Measurements from ENCODE around the gene CARD9.

Gene CARD9

DNA sequence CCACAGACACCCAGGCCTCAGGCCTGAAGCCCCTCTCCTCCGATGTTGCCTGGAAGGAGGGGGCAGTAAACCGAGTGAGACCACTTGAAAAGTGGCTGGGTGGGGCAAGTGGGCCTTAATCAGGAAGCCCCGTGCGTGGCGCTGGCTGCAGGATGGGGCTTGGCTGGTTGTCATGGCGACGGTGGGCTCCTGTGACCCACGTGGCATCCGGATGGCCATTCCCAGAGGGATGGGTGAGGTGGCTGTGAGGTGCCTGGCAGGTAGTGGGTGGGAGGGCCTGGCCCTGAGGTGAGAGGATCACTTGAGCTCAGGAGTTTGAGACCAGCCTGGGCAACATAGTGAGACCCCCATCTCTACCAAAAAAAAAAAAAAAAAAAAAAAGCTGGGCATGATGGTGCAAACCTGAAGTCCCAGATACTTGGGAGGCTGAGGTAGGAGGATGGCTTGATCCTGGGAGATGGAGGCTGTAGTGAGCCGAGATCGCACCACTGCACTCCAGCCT lies 40.9 kb downstream of the CARD9 start:
- in situ Hi-C loops (cut with HindIII; ENCODE audit: low pct_ligation_motif_present, low pct_unique_long_range_greater_than_20kb, low sequenced_read_pairs): no loop called here

DNA sequence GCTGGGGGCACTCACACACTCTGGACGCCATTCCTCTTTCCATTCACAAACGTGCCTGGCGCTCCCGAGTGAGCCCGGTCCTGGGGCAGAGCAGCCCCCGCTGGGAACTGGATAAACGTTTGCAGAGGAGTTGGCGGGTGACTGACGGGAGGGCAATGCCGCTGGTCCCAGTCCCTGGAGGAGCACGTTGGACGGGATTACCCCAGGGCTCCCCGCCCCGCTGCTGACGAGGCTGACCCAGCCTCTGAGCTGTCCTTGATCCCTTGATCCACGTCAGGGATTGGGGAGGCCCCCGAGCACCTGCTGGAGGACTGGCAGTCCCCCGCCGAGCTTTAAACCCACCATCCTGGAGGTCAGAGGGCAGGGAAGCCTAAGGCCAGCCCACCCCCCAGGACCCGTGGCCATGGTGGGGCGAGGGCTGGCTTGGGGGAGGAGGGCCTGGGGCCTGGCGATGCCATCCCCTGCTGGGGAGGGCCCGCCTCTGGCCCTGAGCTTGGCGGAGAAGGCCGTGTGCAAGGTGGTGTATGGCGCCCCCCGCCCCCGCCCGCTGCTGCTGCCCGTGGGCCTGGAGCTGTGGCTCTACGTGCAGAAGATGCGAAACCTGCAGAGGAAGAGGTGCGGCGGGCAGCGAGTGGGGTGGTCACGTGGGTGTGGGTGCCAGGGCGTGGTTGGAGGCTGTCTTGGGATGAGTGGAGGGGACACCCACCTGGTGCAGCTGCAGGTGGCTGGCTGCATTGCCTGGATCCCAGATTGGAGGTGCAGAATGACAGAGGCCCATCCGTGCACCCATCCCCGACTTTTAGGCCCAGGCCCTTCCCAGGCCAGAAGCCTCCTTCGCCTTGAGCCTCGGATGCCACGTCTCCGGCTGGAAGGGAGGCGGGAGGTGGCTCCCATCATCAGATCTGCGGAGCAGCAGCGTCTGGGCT lies 41.6 kb downstream of the CARD9 start:
- in situ Hi-C loops (cut with HindIII; ENCODE audit: low pct_ligation_motif_present, low pct_unique_long_range_greater_than_20kb, low sequenced_read_pairs): no loop called here
- DNase-seq: no peak

More for the DNA sequence above, 40.9 kb downstream of the CARD9 start:
- DNase-seq: no peak

DNA sequence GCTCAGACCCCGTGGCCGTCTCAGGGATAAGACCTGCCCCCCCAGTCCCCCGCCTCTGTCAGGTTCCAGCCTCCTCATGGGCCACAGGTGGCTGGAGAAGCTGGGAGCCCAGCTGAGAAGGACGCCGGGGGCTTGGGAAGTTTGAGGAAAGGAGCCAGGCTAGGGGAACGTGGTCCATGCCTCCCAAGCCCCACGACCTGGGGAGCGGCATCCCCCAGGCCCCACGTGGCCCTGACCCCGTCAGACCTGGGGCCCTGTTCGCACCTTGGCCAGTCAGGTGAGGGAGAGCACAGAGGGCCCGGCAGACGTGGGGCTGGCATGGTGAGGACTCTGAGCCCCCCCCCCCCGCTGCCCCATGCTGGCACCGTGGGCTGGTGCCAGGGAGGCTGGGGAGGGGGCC lies 42.4 kb downstream of the CARD9 start:
- in situ Hi-C loops (cut with HindIII; ENCODE audit: low pct_ligation_motif_present, low pct_unique_long_range_greater_than_20kb, low sequenced_read_pairs): no loop called here
- DNase-seq: no peak

DNA sequence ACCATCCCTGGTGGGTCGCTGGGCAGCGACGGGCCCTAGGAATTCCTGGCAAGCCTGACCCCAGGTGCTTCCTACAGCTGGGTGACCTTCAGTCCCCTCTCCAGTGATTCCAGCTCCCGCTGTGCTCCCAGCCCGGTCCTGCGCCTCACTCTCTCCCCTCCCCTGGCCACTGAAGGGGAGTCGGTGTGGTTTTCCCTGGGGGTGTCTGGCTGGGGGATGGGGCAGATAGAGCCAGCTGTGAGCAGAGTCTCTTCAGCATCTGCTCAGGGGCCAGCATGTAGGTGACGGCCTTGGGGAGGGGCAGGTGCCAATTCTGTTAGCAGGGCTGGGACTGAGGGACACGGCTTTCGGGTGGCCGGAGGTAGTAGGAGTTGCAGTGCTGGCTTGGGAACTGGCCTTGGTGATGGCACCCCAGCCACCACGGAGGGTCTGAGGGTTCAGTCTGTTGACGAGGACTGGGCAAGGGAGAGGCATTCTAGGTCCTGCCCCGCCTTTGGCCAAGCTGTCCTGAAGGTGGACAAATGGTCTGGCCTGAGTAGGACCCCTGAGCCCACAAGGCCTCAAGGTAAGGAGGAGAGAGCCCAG lies 43.0 kb downstream of the CARD9 start:
- in situ Hi-C loops (cut with HindIII; ENCODE audit: low pct_ligation_motif_present, low pct_unique_long_range_greater_than_20kb, low sequenced_read_pairs): no loop called here
- DNase-seq: no peak

DNA sequence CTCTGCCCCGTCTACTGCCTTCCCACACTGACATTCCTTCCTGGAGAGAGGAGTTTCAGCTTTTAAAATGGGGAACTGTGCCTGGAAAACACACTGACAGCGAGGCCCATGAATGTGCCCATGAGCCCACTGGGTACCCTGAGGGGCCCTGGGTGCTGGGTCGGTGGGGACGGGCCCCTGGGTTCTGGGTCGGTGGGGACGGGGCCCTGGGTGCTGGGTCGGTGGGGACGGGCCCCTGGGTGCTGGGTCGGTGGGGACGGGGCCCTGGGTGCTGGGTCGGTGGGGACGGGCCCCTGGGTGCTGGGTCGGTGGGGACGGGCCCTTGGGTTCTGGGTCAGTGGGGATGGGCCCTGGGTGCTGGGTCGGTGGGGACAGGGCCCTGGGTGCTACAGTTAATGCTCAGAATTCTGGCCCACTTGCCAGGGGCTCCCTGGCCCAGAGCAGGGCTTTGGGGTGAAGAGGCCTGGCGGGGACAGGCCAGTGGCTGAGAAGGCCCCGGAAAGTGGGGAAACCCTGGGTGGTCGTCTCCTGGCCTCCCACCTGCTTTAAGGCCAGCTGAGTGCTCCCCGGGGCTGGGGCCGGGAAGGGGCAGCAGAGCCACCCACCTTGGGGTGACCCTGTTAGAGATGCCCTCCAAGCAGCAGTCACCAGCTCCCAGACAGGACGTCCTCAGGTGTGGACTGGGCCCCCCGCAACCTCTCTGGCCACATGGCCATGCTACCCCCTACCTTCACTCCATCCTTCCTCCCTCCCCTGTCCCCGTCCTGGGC lies 43.6 kb downstream of the CARD9 start:
- no peak for DNase-seq
- in situ Hi-C loops (cut with HindIII; ENCODE audit: low pct_ligation_motif_present, low pct_unique_long_range_greater_than_20kb, low sequenced_read_pairs): no loop called here

DNA sequence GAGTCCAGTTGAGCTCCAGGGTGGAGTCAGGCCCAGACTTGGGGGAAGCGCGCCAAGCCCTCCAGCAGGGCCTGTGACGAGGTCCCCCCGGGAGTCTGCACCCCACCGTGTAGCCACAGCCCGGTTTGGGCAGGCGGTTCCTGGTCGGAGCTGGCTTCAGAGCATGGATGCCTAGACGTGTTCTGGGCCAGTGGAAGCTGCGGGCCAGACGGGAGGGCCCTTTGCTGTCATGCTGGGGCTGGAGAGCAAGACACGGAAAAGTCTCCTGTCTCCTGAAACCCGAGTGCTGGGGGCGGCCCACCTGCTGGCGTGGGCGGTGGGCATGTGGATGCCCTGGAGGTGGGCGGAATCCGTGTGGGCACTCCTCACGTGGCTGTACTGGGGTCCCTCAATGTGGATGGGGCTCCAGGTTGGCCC lies 44.2 kb downstream of the CARD9 start:
- in situ Hi-C loops (cut with HindIII; ENCODE audit: low pct_ligation_motif_present, low pct_unique_long_range_greater_than_20kb, low sequenced_read_pairs): no loop called here
- no peak for DNase-seq

DNA sequence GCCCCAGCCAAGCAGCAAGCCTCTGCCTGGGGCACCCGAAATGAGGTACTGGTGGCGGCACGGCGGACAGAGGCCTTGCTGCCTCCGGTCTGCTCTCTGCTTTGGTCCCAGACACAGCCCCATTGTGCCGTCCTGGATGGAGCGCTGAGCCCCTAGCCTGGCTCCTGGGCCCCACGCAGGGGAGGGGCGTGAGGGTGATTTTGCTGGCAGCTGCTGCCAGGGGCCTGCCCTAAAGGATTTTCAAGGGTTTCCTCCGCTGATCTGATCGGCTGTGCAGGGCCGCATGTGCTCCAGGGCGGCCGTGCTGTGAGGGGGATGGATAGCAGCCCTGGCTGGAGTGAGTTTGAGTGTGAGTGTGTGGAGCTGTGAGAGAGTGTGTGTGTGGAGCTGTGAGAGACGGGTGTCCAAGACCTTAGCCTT lies 44.8 kb downstream of the CARD9 start:
- DNase-seq: no peak
- in situ Hi-C loops (cut with HindIII; ENCODE audit: low pct_ligation_motif_present, low pct_unique_long_range_greater_than_20kb, low sequenced_read_pairs): no loop called here

DNA sequence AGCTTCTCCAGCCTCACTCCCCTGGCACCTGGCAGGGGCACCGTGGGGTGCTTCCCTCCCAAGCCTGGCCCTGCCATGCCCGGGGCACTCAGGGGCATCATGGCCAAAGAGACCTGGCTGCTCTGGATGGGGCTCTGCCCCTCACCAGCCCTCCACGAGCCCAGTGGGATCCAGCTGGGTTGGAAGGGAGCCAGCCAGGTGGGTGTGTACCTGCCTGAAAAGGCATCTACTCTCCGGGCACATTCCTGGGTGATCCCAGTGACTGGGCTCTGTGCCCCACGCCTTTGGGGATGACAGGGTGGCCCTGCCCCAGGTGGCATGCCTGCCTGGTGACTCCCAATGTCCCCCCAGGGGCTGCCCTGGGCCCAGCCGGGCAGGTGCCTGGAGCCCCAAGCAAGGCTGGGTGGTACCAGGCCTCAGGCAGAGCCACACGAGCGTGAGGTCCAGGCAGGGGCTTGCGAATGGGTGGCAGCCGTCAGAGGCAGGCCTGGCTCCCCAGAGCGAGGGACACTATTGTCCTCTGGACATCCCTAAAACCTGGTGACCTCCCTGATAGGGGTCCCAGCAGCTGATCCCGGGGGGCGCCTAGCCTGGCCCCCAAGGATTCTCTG lies 45.4 kb downstream of the CARD9 start:
- in situ Hi-C loops (cut with HindIII; ENCODE audit: low pct_ligation_motif_present, low pct_unique_long_range_greater_than_20kb, low sequenced_read_pairs): no loop called here
- no peak for DNase-seq

DNA sequence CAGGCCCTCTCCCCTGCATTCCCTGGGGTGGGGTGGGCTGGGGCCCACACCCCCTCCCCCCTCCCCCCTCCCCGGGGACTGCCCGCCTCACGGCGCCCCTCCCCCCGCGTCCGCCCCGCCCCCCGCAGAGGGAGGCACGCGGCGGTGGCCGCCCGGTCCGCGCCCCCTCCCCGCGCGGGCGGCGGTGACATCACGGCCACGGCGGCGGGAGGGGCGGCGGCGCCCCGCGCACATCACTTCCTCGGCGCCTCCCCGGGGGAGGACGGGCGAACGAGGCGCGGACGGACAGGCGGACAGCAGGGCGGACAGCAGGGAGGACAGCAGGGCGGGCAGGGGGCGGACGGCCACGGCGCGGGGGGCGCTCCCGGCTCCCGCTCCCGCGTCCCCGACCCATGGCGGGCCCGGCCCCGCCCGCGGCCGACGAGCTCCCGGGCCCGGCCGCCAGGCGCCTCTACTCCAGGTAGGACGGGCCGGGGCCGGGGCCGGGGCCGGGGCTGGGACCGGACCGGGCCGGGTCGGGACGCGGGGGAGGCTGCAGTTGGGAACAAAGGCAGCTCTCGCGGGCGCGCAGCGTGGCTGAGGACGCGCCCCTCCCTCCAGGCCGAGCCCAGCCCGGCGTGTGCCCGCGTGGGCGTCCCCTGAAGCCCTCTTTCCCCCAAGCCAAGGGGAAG lies 46.0 kb downstream of the CARD9 start, which contains the start of gene GPSM1:
Gene GPSM1 (plus strand): TSS at position 236 of the 671 bp plus-strand sequence. CDS start 157 bp downstream, at position 393.
- DNase-seq: peak; percentile 45
- in situ Hi-C loops (cut with HindIII; ENCODE audit: low pct_ligation_motif_present, low pct_unique_long_range_greater_than_20kb, low sequenced_read_pairs): no loop called here

DNA sequence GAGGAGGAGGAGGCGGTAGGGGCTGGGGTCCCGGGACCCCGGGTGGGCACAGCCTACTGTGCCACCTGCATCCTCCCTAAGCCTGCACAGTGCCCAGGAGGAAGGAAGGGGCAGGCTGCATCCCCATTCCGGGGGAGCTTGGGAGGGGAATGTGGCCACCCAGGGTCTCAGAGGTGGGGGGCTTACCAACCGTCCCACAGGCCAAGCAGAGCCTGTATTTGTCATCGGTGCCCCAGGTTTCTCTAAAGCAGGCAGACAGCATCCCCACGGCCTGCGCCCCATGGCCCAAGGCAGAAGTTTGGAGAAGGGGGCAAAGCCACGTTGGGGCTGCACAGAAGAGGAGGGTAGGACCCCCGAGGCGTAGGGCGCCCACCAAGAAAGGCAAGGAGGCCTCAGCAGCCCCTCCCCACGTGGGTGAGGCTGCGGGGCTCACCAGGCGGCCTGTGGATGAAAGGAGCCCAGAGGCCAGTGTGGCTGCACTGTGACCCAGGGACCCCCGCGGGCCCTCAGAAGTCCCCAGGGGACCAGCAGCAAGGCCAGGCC lies 46.6 kb downstream of the CARD9 start:
- in situ Hi-C loops (cut with HindIII; ENCODE audit: low pct_ligation_motif_present, low pct_unique_long_range_greater_than_20kb, low sequenced_read_pairs): no loop called here
- no peak for DNase-seq

DNA sequence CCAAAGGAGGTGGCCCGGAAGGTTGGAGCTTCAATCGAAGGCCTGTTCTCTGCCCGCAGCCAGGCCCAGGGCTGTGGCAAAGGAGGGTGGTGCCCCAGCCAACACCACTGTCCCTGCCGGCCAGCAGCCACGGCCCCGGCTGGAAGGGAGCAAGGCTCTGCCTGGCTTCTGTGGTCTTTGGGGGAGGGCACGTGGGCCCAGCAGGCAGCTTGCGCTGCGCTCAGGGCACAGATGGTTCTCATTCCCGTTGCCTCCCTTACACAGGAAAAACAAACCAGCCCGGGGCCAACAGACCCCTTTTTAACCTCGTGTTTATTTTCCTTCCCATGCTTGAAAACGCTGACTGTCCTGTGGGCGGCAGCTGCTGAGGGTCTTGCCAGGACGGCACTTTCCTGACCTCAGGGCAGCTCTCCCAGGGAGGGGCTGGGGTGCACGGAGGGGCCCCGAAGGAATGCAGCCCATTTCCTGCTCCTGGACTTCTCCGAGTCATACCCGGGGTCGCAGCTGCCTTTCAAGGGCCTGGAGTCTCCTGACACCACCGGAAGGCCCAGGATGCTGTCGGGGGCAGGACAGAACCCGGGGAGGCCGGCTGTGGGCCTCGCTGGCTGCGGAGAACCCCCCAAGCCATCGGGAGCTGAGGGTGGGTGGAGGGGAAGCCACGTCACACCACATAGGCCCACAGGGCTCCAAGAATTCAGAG lies 47.3 kb downstream of the CARD9 start:
- in situ Hi-C loops (cut with HindIII; ENCODE audit: low pct_ligation_motif_present, low pct_unique_long_range_greater_than_20kb, low sequenced_read_pairs): no loop called here
- no peak for DNase-seq

DNA sequence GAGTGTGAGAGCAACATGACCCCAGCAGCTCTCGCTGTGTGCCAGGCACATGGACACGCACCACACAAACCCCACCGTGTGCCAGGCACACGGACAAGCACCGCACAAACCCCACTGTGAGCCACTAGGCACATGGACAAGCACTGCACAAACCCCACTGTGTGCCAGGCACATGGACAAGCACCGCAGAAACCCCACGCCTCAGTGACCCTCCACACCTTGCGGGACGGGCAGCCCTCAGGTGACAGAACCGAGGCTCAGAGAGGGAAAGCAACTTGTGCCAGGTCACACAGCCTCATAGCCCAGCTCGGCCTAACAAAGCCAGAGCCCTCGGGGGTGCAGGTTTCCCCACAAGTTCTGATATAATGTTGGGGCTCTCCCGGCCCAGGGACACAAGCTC lies 48.1 kb downstream of the CARD9 start:
- DNase-seq: no peak
- in situ Hi-C loops (cut with HindIII; ENCODE audit: low pct_ligation_motif_present, low pct_unique_long_range_greater_than_20kb, low sequenced_read_pairs): no loop called here

DNA sequence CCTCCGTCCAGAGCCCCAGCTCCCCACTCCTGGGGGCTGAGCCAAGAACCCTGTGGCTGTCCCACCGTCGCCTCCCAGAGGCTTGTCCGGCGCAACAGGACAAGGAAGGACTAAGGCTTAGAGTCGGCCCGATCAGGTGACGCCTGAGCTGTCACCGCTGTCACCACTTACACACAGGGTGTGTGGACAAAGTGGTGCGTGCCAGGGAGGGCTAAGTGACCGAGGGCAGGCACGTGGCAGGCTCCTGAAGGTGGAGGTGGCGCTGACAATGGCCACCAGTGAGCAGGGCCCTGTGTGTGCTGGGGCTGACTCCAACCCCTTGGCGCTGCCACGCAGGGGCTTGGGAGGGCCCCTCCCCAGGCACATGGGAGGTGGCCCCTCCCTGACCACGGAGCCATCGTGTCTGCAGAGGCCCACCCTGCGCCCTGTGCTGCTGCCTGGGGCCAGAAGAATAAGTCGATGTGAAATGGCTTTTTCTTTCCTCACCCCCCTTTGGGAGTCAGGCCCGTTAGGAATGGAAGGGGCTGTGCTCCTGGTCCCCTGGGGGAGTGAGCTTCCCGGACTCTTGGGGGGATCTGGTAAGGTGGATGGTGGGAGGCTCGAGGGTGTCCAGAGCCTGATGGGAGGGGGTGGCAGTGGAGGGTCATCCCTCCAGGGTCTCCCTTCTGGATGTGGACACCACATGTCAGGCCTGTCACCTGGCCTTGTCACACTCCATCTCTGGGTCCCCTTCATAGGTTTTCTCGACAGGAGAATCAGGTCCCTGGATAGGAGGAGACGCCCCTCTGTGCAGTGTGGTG lies 48.8 kb downstream of the CARD9 start:
- in situ Hi-C loops (cut with HindIII; ENCODE audit: low pct_ligation_motif_present, low pct_unique_long_range_greater_than_20kb, low sequenced_read_pairs): no loop called here

DNA sequence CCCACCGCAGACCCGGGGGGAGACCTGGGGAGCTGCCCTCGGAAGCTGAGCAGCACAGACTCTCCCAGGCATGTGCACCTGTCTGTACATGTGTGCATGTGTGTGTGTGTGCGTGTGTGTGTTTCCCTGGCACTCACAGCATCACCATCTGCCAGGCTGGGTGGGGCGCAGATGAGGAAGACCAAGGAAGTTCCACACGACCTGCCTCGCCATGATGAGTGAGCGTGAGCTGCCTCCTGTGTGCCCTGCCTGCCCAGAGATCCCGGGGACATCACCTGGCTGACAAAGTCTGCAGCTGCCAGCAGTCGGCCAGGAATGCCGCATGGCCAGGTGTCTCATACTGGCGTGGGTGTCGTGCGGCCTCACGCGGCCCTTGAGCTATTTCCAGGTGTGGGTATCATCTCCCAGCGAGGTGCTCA lies 50.1 kb downstream of the CARD9 start:
- DNase-seq: no peak
- in situ Hi-C loops (cut with HindIII; ENCODE audit: low pct_ligation_motif_present, low pct_unique_long_range_greater_than_20kb, low sequenced_read_pairs): no loop called here

More for the DNA sequence above, 48.8 kb downstream of the CARD9 start:
- no peak for DNase-seq

DNA sequence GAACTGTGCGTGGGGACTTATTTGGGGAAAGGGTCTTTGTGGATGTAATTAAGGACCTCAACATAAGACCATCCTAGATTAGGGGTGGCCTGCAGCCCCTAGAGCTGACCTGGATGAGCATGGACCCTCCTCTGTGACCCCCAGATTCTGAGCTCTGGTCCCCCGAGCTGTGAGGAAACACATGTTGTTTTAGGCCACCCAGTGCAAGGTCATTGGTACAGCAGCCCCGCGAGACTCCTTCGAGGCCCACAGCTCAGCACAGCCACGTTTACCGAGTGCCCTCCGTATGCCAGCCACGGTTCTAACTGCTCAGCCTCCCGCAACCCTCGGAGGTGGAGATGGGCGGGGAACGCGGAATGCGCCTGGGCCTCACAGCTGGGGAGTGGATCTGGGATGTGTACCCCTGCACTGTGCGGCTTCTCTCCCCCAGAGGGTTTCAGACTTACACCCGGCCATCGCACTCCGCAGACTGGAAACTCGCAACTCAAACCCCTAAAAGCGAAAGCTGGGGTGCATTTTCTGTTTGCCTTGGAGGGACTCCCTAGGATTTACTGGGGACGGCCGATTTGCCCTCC lies 50.6 kb downstream of the CARD9 start:
- no peak for DNase-seq
- in situ Hi-C loops (cut with HindIII; ENCODE audit: low pct_ligation_motif_present, low pct_unique_long_range_greater_than_20kb, low sequenced_read_pairs): no loop called here

DNA sequence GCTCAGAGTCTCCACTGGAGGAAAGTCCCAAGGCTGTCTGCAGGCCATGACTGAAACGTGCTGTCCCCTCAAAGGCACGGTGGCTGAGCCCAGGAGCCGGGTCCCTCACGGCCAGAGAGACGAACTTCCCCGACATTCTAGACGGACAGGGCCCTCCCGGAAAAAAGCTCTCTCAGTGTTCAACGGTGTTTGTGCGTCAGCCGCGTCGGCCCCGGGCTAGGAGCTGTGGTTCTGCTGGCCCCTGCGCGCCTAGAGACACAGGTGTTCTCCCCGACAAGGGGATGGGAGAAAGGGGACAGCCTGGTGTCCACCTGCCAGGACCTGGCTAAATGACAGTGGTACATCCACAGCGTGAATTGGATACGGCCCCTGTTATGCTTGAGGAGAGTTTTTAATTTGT lies 51.9 kb downstream of the CARD9 start:
- in situ Hi-C loops (cut with HindIII; ENCODE audit: low pct_ligation_motif_present, low pct_unique_long_range_greater_than_20kb, low sequenced_read_pairs): no loop called here
- DNase-seq: no peak
